Gastrocnemius medialis (tissue), 4 donors: ENCODE data around the gene BANP. TPM values are rescaled to one million over a fixed set of nuclear protein-coding genes. Genes with fewer than 3 reads are reported as not detected.

Source experiments
- ATAC-seq, 2 donors: fragments of 150-250 bp; one replicate each; pipeline ENCODE4 v1.9.1; 2016
- DNase-seq, 2 donors: peaks; one replicate each; pipeline ENCODE4 v3.0.0-alpha.2; 2019
- H3K27ac ChIP-seq, 4 donors: fragments of 200-600 bp; sonication (generic); 1 replicate in 1 of 4; 2 replicates in 3 of 4; pipeline ENCODE4 v1.5.1; 2016 to 2018; ENCODE audit warnings: mild to moderate bottlenecking in 2 of 4, moderate library complexity in 1 of 4
- H3K27me3 ChIP-seq, 3 donors: fragments of 200-600 bp; sonication (generic) in 2 of 3; 1 replicate in 1 of 3; 2 replicates in 2 of 3; pipeline versions ENCODE4 v1.5.1 to v1.6.0; 2016 to 2019; ENCODE audit warnings: mild to moderate bottlenecking in 1 of 3, moderate library complexity in 1 of 3
- H3K36me3 ChIP-seq, 2 donors: fragments of 200-600 bp; sonication (generic) in 1 of 2; one replicate each; pipeline ENCODE4 v1.5.1; 2017 to 2018
- H3K4me1 ChIP-seq, 2 donors: fragments of 200-600 bp; sonication (generic) in 1 of 2; one replicate each; pipeline ENCODE4 v1.5.1; 2016 to 2017; ENCODE audit warnings: mild to moderate bottlenecking in 2 of 2
- H3K4me3 ChIP-seq, 4 donors: fragments of 200-600 bp; sonication (generic) in 3 of 4; 1 replicate in 1 of 4; 2 replicates in 3 of 4; pipeline ENCODE4 v1.5.1; 2016 to 2019; ENCODE audit warnings: mild to moderate bottlenecking in 2 of 4
- H3K9me3 ChIP-seq, 3 donors: fragments of 200-600 bp; sonication (generic) in 2 of 3; 1 replicate in 1 of 3; 2 replicates in 2 of 3; pipeline ENCODE4 v1.5.1; 2016 to 2019
- POLR2A ChIP-seq, 2 donors: fragments of 450-650 bp; IDR thresholded peaks; one replicate each; pipeline ENCODE4 v1.6.1; 2017; ENCODE audit warnings: antibody characterized with exemption in 2 of 2, mild to moderate bottlenecking in 2 of 2, moderate library complexity in 2 of 2
- in situ Hi-C, 4 donors: fragments of 200-750 bp; cut with MboI; loops; one replicate each; pipeline versions ENCODE4 v1.15.0 to v1.8.0; 2017; ENCODE audit warnings: low sequenced_read_pairs in 4 of 4
- intact Hi-C: fragments of 100-400 bp; cut with DNase I; formaldehyde crosslinking; loops from one replicate; pipeline ENCODE4 v1.15.1; 2023; ENCODE audit warnings: low total_unique reads
- total RNA-seq, 4 donors: library from RNA; depleted of rRNA; stranded (reverse); fragments of >200 nt; gene quantifications; one replicate each; pipeline versions ENCODE4 v1.1.0 to v1.2.3, GENCODE V29; 2016
- TF ChIP-seq, protein P1 (sequence below), 5 experiments: fragments of 450-650 bp in 3 of 5; fragments of 200-600 bp in 2 of 5; sonication (generic) in 2 of 5; IDR thresholded peaks in 4 of 5; conservative IDR thresholded peaks in 1 of 5; 1 replicate in 4 of 5; 2 replicates in 1 of 5; pipeline ENCODE4 v1.5.1; 2016 to 2019; ENCODE audit warnings: antibody characterized with exemption in 5 of 5, mild to moderate bottlenecking in 3 of 5, moderate library complexity in 3 of 5

The BANP gene
- total RNA-seq, 4 donors from 2014 or later, result 7.0 to 20.6 (median 16.1) TPM

DNA sequence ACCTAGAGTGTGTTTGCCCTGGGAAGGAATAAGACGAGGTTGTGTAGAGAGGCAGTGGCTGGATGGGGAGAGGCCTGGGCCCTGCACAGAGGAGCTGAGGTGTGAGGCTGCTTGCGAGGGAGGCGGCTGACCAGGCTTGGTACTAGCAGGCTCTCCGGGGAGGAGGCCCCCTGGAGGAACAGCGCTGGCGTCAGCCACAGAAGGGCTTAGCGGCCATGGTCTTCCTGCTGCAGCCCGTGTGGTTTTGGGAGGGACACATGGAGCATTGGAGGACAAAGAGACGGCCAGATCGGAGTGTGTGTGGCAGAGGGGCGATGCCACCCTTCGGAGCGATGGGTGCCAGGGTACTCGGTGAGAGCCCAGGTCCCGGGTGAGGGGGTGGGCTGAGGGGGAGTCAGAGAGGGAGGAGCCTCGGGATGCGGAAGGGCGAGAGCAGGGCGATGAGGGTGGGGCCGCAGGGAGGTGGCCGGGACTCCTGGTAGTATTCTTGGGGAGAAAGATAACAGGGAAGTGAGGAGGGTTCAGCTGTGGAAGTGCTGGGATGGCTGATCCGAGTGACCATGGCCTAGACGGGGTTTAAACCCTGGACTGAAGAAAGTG is 8.3 kb downstream of the BANP start:
- intact Hi-C loops (loop anchor here (10.0 kb wide), 1 partner anchor 1285 kb away; no protein-coding TSS in a partner anchor), in situ Hi-C loops (no loop called here)
- TF ChIP-seq, protein P1, sequence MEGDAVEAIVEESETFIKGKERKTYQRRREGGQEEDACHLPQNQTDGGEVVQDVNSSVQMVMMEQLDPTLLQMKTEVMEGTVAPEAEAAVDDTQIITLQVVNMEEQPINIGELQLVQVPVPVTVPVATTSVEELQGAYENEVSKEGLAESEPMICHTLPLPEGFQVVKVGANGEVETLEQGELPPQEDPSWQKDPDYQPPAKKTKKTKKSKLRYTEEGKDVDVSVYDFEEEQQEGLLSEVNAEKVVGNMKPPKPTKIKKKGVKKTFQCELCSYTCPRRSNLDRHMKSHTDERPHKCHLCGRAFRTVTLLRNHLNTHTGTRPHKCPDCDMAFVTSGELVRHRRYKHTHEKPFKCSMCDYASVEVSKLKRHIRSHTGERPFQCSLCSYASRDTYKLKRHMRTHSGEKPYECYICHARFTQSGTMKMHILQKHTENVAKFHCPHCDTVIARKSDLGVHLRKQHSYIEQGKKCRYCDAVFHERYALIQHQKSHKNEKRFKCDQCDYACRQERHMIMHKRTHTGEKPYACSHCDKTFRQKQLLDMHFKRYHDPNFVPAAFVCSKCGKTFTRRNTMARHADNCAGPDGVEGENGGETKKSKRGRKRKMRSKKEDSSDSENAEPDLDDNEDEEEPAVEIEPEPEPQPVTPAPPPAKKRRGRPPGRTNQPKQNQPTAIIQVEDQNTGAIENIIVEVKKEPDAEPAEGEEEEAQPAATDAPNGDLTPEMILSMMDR (IDR thresholded peaks at IDR 0.05 in 4 of 5, conservative IDR thresholded peaks at IDR 0.05 in 1 of 5), result no peak
- TF ChIP-seq POLR2A (IDR thresholded peaks at IDR 0.05), result no peak
- H3K36me3 ChIP-seq, result peaks cover 0 to 3% of the 10 kb centered on the region in 2 donors
- H3K27me3 ChIP-seq, result no peaks in the 10 kb centered on the region
- no peak overlapping the region for H3K4me3 ChIP-seq
- DNase-seq, result no peak
- no peaks in the 10 kb centered on the region for H3K9me3 ChIP-seq
- H3K4me1 ChIP-seq, result peaks cover 10 to 28% of the 10 kb centered on the region in 2 donors
- no peak for ATAC-seq
- no peak overlapping the region for H3K27ac ChIP-seq

DNA sequence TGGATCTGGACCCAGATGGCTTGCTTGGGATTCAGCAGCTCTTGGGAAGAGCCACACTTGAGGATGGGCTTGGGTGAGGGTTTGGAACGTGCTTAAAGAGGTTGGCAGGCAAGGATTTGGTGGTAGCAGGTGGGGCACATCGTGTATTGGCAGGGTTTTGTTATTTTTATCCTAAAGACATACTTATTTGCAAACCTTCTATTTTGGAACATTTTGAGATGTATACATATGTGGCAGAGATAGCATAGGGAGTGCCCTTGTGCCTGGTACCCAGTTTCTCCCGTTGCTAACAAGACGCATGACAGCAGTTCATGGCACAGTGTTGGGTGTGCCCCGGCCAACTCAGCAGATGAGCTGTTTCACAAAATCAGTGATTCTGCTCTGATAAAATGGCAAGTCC is 9.1 kb downstream of the BANP start:
- H3K27me3 ChIP-seq, result no peaks in the 10 kb centered on the region
- H3K9me3 ChIP-seq, result no peaks in the 10 kb centered on the region
- no peak for ATAC-seq
- intact Hi-C loops, result no loop called here
- no peak overlapping the region for H3K27ac ChIP-seq
- no peak overlapping the region for H3K4me3 ChIP-seq
- peaks cover 5 to 22% of the 10 kb centered on the region in 2 donors for H3K4me1 ChIP-seq
- TF ChIP-seq POLR2A (IDR thresholded peaks at IDR 0.05), result no peak
- TF ChIP-seq, protein P1 (IDR thresholded peaks at IDR 0.05 in 4 of 5, conservative IDR thresholded peaks at IDR 0.05 in 1 of 5), result no peak
- in situ Hi-C loops, result no loop called here
- H3K36me3 ChIP-seq, result peaks cover 0 to 3% of the 10 kb centered on the region in 2 donors
- no peak for DNase-seq

DNA sequence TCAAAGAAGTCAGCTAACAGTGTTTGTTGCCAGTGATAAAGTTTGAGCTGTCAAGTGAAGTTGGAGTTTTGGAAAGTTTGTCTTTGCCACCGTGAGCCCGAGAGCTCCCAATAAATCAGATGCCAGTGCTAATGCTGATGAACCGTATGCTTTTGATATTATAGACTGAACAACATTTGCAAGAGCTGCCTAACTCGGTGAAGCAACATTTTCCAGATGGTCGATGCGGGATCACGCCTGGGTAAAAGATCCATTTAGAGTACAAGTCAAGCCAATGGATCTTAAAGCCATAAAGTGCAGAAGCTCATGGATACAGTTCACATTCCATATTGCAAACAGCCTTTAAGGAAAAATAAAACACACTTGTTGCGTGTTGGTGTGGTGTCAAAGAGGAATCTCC is 9.6 kb downstream of the BANP start:
- intact Hi-C loops (no loop called here), in situ Hi-C loops (no loop called here)
- H3K4me1 ChIP-seq, result peaks cover 5 to 26% of the 10 kb centered on the region in 2 donors
- no peak overlapping the region for H3K4me3 ChIP-seq
- H3K27ac ChIP-seq, result no peak overlapping the region
- no peak for ATAC-seq
- no peaks in the 10 kb centered on the region for H3K27me3 ChIP-seq
- no peak for TF ChIP-seq POLR2A (IDR thresholded peaks at IDR 0.05)
- TF ChIP-seq, protein P1 (IDR thresholded peaks at IDR 0.05 in 4 of 5, conservative IDR thresholded peaks at IDR 0.05 in 1 of 5), result no peak
- DNase-seq, result no peak
- peaks cover 0 to 3% of the 10 kb centered on the region in 2 donors for H3K36me3 ChIP-seq
- H3K9me3 ChIP-seq, result no peaks in the 10 kb centered on the region

DNA sequence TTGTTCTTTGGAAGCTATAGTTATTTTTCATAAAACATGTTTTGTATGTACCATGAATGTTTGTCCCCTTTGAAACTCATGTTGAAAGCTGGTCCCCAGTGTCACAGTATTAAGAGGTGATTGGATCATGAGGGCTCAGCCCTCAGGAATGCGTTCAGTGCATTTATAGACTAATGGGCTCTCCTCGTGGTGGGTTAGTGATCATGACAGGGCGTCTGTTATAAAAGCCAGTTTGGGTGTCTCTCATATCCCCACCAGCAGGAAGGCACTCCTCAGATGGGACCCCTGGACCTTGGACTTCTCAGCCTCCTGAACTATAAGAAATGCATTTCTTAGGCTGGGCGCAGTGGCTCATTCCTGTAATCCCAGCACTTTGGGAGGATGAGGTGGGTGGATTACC is 10.4 kb downstream of the BANP start:
- H3K27ac ChIP-seq, result no peak overlapping the region
- peaks cover 0 to 3% of the 10 kb centered on the region in 2 donors for H3K36me3 ChIP-seq
- ATAC-seq (no peak), DNase-seq (no peak)
- H3K27me3 ChIP-seq, result no peaks in the 10 kb centered on the region
- peaks cover 11 to 28% of the 10 kb centered on the region in 2 donors for H3K4me1 ChIP-seq
- no peaks in the 10 kb centered on the region for H3K9me3 ChIP-seq
- intact Hi-C loops, result no loop called here
- in situ Hi-C loops, result no loop called here
- H3K4me3 ChIP-seq, result no peak overlapping the region
- TF ChIP-seq POLR2A (IDR thresholded peaks at IDR 0.05), result no peak
- TF ChIP-seq, protein P1 (IDR thresholded peaks at IDR 0.05 in 4 of 5, conservative IDR thresholded peaks at IDR 0.05 in 1 of 5), result no peak

DNA sequence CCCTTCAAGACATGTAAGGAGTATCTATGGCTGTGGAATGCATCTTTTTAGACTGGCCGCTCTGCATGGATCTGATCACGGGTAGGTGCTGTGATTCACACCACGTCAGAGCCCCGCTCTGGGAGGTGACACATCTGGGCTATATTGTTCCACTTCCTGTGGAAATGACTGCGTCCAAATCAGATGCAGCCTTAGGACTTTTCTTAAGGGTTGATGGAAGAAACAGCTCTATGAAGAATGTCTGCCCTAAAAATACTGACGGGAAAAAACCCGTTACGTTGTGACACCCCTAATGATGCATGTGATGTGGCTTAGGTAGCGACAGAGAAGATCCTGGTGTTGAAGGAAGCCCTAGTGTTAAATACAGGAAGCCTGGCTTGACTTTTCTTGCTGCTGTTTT is 12.2 kb downstream of the BANP start:
- Histone ChIP-seq H3K27me3 (no peaks in the 10 kb centered on the region), H3K27ac (peak overlapping the region; percentile 46 to 71 (median 61)), H3K36me3 (no peaks in the 10 kb centered on the region), H3K4me1 (peaks cover 14 to 24% of the 10 kb centered on the region in 2 donors), H3K4me3 (no peak overlapping the region), H3K9me3 (no peaks in the 10 kb centered on the region)
- in situ Hi-C loops (no loop called here), intact Hi-C loops (no loop called here)
- TF ChIP-seq, protein P1 (IDR thresholded peaks at IDR 0.05 in 4 of 5, conservative IDR thresholded peaks at IDR 0.05 in 1 of 5), result no peak
- TF ChIP-seq POLR2A (IDR thresholded peaks at IDR 0.05), result peak in 1 of 2 donors; percentile 29
- DNase-seq, result no peak
- peak; percentile 24 to 44 for ATAC-seq
